Neutrophil (primary cell): Measurements from ENCODE around the gene IGFBP4.

Experiments
- H3K27ac ChIP-seq: fragments of 200-600 bp; sonication (generic); 2 replicates; pipeline ENCODE4 v1.5.1; 2016; ENCODE audit warnings: mild to moderate bottlenecking, moderate library complexity
- H3K27me3 ChIP-seq: fragments of 200-600 bp; sonication (generic); 2 replicates; pipeline ENCODE4 v1.6.0; 2016; ENCODE audit warnings: mild to moderate bottlenecking
- H3K36me3 ChIP-seq: fragments of 200-600 bp; sonication (generic); 2 replicates; pipeline ENCODE4 v1.5.1; 2017
- H3K4me1 ChIP-seq, 2 experiments: fragments of 200-600 bp in 1 of 2; sonication (generic) in 1 of 2; 1 replicate in 1 of 2; 2 replicates in 1 of 2; pipeline versions ENCODE4 v1.5.1 to v1.6.1; 2013 to 2016; ENCODE audit warnings: low read depth in 1 of 2, low read length in 1 of 2, mild to moderate bottlenecking in 1 of 2, moderate library complexity in 1 of 2; ENCODE audit not compliant: control insufficient read depth in 1 of 2, insufficient read depth in 1 of 2
- H3K4me3 ChIP-seq, 2 experiments: fragments of 200-600 bp in 1 of 2; sonication (generic) in 1 of 2; 1 replicate in 1 of 2; 2 replicates in 1 of 2; pipeline ENCODE4 v1.5.1; 2013 to 2016; ENCODE audit warnings: low read depth in 1 of 2, low read length in 1 of 2, mild to moderate bottlenecking in 1 of 2, moderate library complexity in 1 of 2
- H3K9me3 ChIP-seq: fragments of 200-600 bp; sonication (generic); 2 replicates; pipeline ENCODE4 v1.5.1; 2016
- CTCF ChIP-seq: fragments of 200-600 bp; sonication (generic); IDR thresholded peaks from 2 replicates; pipeline ENCODE4 v1.5.1; 2016; ENCODE audit warnings: antibody characterized with exemption

Gene IGFBP4

GRCh38 chr17:40499551-40500189 is 56.4 kb downstream of the IGFBP4 start:
- no peak overlapping the region for H3K4me3 ChIP-seq
- TF ChIP-seq CTCF, result no peak
- H3K27ac ChIP-seq, result no peak overlapping the region

GRCh38 chr17:40500190-40500589 is 56.9 kb downstream of the IGFBP4 start:
- no peak for TF ChIP-seq CTCF
- Histone ChIP-seq H3K4me1 (no peaks in the 10 kb centered on the region), H3K36me3 (no peaks in the 10 kb centered on the region), H3K4me3 (no peak overlapping the region), H3K9me3 (no peaks in the 10 kb centered on the region), H3K27ac (no peak overlapping the region), H3K27me3 (peaks cover 73% of the 10 kb centered on the region)

More at GRCh38 chr17:40499551-40500189, 56.4 kb downstream of the IGFBP4 start:
- Histone ChIP-seq H3K27me3 (peaks cover 74% of the 10 kb centered on the region), H3K4me1 (no peaks in the 10 kb centered on the region), H3K36me3 (no peaks in the 10 kb centered on the region), H3K9me3 (no peaks in the 10 kb centered on the region)

- no peak overlapping the region for H3K4me3 ChIP-seq
- no peak overlapping the region for H3K27ac ChIP-seq
- H3K27me3 ChIP-seq, result peaks cover 67% of the 10 kb centered on the region
- H3K9me3 ChIP-seq, result no peaks in the 10 kb centered on the region
- TF ChIP-seq CTCF, result no peak
- H3K36me3 ChIP-seq, result no peaks in the 10 kb centered on the region
- no peaks in the 10 kb centered on the region for H3K4me1 ChIP-seq
Measured at GRCh38 chr17:40500709-40501108, 57.5 kb downstream of the IGFBP4 start.

GRCh38 chr17:40501499-40501911 is 58.3 kb downstream of the IGFBP4 start, which contains the start of gene TNS4:
Gene TNS4, minus strand, starts transcription at chr17:40501623. Its CDS starts 5,198 bp downstream, at chr17:40496425.
- H3K27ac ChIP-seq, result no peak within 1 kb of the TSS
- TF ChIP-seq CTCF, result no peak

GRCh38 chr17:40502716-40503115 is 59.5 kb downstream of the IGFBP4 start:
- peaks cover 60% of the 10 kb centered on the region for H3K27me3 ChIP-seq
- H3K9me3 ChIP-seq, result no peaks in the 10 kb centered on the region
- no peak for TF ChIP-seq CTCF
- no peaks in the 10 kb centered on the region for H3K36me3 ChIP-seq
- H3K4me1 ChIP-seq, result no peaks in the 10 kb centered on the region
- H3K4me3 ChIP-seq, result no peak overlapping the region
- H3K27ac ChIP-seq, result no peak overlapping the region

More at GRCh38 chr17:40501499-40501911, 58.3 kb downstream of the IGFBP4 start, which contains the start of gene TNS4:
- Histone ChIP-seq H3K9me3 (no peaks in the 10 kb centered on the region), H3K36me3 (no peaks in the 10 kb centered on the region), H3K4me3 (no peak within 1 kb of the TSS), H3K27me3 (peaks cover 66% of the 10 kb centered on the region), H3K4me1 (no peaks in the 10 kb centered on the region)
